LNCAP (cell line): Measurements from ENCODE around the gene TMEM161B.

Experiments used
- CTCF ChIP-seq: fragments of 450-650 bp; IDR thresholded peaks from 2 replicates; pipeline ENCODE4 v1.5.1; 2017; ENCODE audit warnings: mild to moderate bottlenecking

The TMEM161B gene

DNA sequence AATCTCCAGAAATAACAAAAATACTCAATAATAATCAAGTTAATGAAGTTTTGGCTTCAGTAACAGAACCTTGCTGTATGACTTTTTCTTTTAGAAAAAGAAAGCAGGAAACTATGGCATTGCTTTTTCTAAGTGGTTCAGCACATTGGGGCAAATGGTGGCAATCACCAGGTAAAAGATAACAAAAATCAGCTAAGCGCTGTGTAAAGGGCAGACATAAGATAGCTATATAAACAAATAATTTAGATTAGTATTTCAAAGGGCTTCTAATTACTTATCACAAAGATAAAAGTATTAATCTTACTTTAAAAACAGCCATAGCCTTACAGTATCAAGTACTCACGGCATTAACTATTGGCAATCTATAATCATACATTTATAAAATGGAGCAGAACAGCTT lies 10.0 kb downstream of the TMEM161B start:
- no peak for TF ChIP-seq CTCF

- TF ChIP-seq CTCF = no peak
Observed at GRCh38 chr5:88256872-88257271, 11.8 kb downstream of the TMEM161B start.

- no peak for TF ChIP-seq CTCF
Observed at GRCh38 chr5:88256037-88256436, 12.6 kb downstream of the TMEM161B start.

- no peak for TF ChIP-seq CTCF
Observed at GRCh38 chr5:88254320-88254719, 14.3 kb downstream of the TMEM161B start.

GRCh38 chr5:88251048-88251711 lies 17.5 kb downstream of the TMEM161B start:
- TF ChIP-seq CTCF = no peak

GRCh38 chr5:88250010-88250409 lies 18.6 kb downstream of the TMEM161B start:
- no peak for TF ChIP-seq CTCF

DNA sequence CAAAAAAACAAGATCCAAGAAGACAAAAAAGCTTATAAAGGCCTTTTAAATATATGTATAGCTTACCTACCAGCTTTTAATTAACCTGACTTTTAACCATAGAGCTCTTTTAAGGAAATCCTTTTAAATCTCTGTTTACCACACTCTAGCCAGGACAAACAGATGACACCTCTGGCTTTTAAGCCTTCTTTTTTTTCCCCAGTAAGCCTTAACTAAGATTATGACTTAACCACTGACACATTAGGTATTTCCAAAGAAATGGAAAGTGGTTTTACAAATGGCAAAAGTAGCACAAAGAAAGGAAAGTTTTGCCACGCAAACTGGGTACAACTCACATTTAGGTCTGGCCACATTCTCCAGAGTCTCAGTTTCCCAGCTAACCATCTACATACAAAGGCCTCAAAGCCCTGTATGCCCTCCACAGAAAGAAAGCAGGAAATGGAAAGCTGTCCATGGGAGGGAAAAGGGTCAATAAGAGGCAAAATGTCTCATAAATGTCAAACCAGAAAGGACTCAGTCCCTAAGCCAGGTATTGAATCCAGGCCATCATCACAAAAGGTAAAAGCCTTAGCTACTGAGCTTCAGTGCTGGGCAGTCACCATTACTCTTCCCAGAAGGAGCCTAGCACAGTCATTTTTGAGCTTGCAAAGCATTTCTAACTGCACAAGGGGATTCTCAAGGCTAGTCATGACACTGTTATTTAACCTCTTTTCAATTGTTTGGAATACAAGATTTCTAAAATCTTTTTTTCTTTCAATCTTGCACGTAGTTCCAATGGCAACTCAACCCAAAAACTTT lies 19.7 kb downstream of the TMEM161B start:
- no peak for TF ChIP-seq CTCF
